Measurements from ENCODE around the gene STIM2.

The STIM2 gene

GRCh38 chr4:26870576-26871262 is 10.1 kb downstream of the STIM2 start:
- Histone ChIP-seq H3K36me3 (replicated peaks; ENCODE audit: insufficient read depth, low read length) (no peaks in the 10 kb centered on the region), H4K20me1 (ENCODE audit: insufficient read depth, low read length) (no peaks in the 10 kb centered on the region), H3K4me2 (ENCODE audit: low read depth, low read length) (no peak overlapping the region), H3K9ac (ENCODE audit: low read length) (no peak overlapping the region), H3K27me3 (replicated peaks; ENCODE audit: insufficient read depth, low read length) (no peaks in the 10 kb centered on the region), H3K9me3 (replicated peaks; ENCODE audit: insufficient read depth, low read length) (no peaks in the 10 kb centered on the region), H3K27ac (ENCODE audit: low read length) (no peak overlapping the region), H3K4me3 (ENCODE audit: low read length) (no peak overlapping the region), H2AFZ (ENCODE audit: low read length) (no peak overlapping the region), H3F3A (ENCODE audit: insufficient read depth, low read length) (no peaks in the 10 kb centered on the region), H3K9me2 (replicated peaks; ENCODE audit: insufficient read depth, low read length) (no peaks in the 10 kb centered on the region), H3K79me2 (ENCODE audit: low read length) (peaks cover 57% of the 10 kb centered on the region), H3K4me1 (ENCODE audit: low read length) (no peaks in the 10 kb centered on the region)
- TF ChIP-seq EZH2 (optimal IDR thresholded peaks at IDR 0.05; ENCODE audit: low read depth, low read length): no peak
- no peak for TF ChIP-seq CTCF (IDR thresholded peaks at IDR 0.05; ENCODE audit: low read length)
- no peak for TF ChIP-seq EZH2phosphoT487 (IDR thresholded peaks at IDR 0.05; ENCODE audit: low read length)
- no peak for DNase-seq

DNA sequence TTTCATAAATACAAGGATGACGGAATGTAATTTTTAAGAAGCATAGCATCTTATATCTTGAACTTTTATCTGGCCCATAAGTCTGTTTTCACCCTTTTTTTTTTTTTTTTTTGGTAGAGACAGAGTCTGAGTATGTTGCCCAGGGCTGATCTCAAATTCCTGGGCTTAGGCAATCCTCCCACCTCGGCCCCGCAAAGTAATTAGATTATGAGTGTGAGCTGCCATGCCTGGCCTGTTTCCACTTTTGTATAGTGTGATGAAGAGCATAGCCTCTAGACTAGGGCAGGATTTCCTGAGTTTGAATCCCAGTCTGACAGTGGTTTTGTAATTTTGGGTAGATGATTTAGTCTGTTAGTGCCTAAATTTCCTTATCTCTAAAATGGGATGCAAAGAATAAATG is 11.0 kb downstream of the STIM2 start:
- Histone ChIP-seq H3F3A (ENCODE audit: insufficient read depth, low read length) (no peaks in the 10 kb centered on the region), H3K79me2 (ENCODE audit: low read length) (peaks cover 50% of the 10 kb centered on the region), H3K27me3 (replicated peaks; ENCODE audit: insufficient read depth, low read length) (no peaks in the 10 kb centered on the region), H2AFZ (ENCODE audit: low read length) (no peak overlapping the region), H3K36me3 (replicated peaks; ENCODE audit: insufficient read depth, low read length) (no peaks in the 10 kb centered on the region), H3K4me3 (ENCODE audit: low read length) (no peak overlapping the region), H3K9me2 (replicated peaks; ENCODE audit: insufficient read depth, low read length) (no peaks in the 10 kb centered on the region), H4K20me1 (ENCODE audit: insufficient read depth, low read length) (no peaks in the 10 kb centered on the region), H3K4me1 (ENCODE audit: low read length) (no peaks in the 10 kb centered on the region), H3K9ac (ENCODE audit: low read length) (no peak overlapping the region), H3K27ac (ENCODE audit: low read length) (no peak overlapping the region), H3K4me2 (ENCODE audit: low read depth, low read length) (no peak overlapping the region), H3K9me3 (replicated peaks; ENCODE audit: insufficient read depth, low read length) (no peaks in the 10 kb centered on the region)
- no peak for DNase-seq
- TF ChIP-seq EZH2phosphoT487 (IDR thresholded peaks at IDR 0.05; ENCODE audit: low read length): no peak
- TF ChIP-seq EZH2 (optimal IDR thresholded peaks at IDR 0.05; ENCODE audit: low read depth, low read length): no peak
- TF ChIP-seq CTCF (IDR thresholded peaks at IDR 0.05; ENCODE audit: low read length): no peak

GRCh38 chr4:26873391-26874026 is 12.9 kb downstream of the STIM2 start:
- Histone ChIP-seq H3K27me3 (replicated peaks; ENCODE audit: insufficient read depth, low read length) (no peaks in the 10 kb centered on the region), H3K9me2 (replicated peaks; ENCODE audit: insufficient read depth, low read length) (no peaks in the 10 kb centered on the region), H2AFZ (ENCODE audit: low read length) (no peak overlapping the region), H3K9me3 (replicated peaks; ENCODE audit: insufficient read depth, low read length) (no peaks in the 10 kb centered on the region), H3K36me3 (replicated peaks; ENCODE audit: insufficient read depth, low read length) (no peaks in the 10 kb centered on the region), H3F3A (ENCODE audit: insufficient read depth, low read length) (no peaks in the 10 kb centered on the region), H4K20me1 (ENCODE audit: insufficient read depth, low read length) (no peaks in the 10 kb centered on the region), H3K4me1 (ENCODE audit: low read length) (no peaks in the 10 kb centered on the region), H3K4me2 (ENCODE audit: low read depth, low read length) (no peak overlapping the region), H3K27ac (ENCODE audit: low read length) (no peak overlapping the region), H3K4me3 (ENCODE audit: low read length) (no peak overlapping the region), H3K79me2 (ENCODE audit: low read length) (peaks cover 50% of the 10 kb centered on the region), H3K9ac (ENCODE audit: low read length) (no peak overlapping the region)
- no peak for TF ChIP-seq CTCF (IDR thresholded peaks at IDR 0.05; ENCODE audit: low read length)
- DNase-seq: no peak

All from MM.1S (cell line).